GM20431 (cell line): ENCODE measurements around the gene ARHGAP8.

Experiments
- in situ Hi-C: fragments of 300-500 bp; cut with MseI, MboI; formaldehyde crosslinking; loops from one replicate; pipeline ENCODE4 v1.15.0; 2020; ENCODE audit warnings: low sequenced_read_pairs; ENCODE audit not compliant: unreplicated experiment

Gene ARHGAP8

DNA sequence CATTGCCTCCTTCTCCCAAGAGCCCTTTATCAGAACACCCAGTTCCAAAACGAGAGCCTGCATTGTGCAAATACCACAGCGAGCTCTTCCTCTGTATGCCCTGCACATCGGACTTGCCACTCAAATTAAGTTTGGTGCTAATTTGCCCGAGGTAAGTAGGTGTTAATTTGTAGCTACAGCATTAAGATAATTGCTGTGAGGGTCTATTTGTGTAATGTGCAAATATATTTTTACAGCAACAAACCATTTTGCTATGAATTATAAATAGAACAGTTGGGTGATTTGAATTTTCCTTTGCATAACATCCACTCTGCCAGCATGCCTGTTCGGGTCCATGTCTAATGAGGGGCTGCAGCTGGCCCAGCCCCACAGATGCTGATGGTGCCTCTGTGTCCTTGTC, 8.1 kb downstream of the ARHGAP8 start:
- in situ Hi-C loops: no loop called here

DNA sequence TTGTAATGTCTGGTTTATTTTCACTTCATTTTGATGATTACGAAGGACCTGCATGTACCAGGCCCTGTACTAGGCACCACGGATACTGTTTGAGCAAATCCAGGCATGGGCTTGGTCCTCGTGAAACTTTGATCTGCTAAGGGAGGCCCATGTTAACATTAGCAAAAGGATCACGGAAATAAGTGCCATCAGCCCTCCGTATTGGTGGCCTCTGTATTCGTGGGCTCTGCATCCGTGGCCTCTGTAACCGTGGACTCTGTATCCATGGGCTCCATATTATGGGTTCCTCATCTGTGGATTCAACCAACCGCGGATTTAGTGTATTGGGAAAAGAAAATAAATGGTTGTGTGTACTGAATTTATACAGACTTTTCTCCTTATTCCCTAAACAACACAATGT, 8.7 kb downstream of the ARHGAP8 start:
- in situ Hi-C loops: no loop called here

DNA sequence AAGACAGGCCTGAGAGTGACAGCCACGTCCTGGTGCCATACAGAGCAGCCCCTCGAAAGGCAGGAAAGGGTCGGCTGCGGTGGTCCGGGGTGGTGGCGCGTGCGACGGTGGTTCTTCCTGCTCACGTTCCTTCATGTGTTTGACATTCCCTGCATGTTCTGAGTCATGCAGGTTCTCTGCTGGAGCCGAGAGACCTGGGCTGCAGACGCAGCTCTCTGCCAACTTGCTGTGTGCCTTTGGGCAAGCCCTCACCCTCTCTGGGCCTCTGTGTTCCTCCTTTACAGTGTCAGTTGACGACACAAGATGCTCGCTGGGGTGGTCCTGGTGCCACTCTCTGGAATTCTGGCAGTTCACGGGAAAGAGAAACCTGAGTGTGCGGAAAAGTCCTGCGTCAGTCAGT, 12.0 kb downstream of the ARHGAP8 start:
- in situ Hi-C loops: no loop called here

DNA sequence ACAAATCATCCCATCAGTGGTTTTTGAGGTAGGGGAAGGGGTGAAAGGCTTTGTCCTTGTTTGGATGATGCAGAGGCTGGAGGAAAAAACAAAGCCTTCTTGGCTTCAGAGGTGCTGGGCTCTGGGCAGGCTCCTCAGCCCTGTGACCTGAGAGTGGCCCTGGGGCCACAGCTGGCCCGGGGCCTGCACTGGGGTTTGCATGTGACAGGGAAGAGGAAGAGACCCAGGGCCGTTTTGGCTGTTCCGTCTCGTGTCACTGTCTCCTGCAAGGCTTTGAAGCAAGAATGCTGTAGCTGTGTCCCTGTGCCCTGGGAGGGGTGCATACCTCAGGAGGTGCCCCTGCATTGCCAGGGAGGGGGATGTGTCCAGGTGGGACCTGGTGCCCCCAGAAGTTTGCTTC, 12.6 kb downstream of the ARHGAP8 start:
- in situ Hi-C loops: no loop called here

DNA sequence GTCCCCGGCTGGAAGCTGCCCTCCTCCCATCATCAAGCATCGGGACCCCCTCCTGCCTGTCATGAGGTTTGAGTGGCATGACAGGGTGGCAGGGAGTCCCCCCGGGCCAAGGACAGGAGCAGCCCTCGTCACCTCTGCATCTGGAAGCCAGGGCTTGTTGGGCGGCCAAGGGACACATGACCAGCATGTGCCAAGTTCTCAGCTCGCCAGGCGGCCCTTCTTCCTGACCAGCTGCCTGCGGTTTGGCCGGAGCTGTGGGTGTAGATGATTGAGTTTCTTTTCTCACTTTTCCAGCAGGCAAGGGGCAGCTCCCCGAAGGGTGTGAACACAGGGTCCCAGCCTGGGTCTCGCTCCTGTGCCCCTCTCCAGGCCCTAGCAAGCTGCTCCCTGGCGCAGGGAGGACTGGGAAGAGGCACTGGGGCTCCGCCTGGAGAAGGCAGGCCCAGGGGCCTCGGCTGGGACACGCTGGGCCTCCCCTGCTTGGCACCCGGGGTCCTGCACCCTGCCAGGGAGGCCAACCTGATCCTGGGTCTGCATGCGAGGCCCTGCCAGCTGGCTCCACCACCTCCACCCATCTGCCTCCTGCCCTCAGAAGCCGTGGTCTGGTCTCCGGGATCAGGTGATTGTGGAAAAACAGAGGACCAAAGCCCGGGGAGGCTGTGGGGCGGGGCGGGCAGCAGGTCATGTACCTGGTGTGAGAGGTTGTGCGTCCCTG, 13.4 kb downstream of the ARHGAP8 start:
- in situ Hi-C loops: no loop called here

DNA sequence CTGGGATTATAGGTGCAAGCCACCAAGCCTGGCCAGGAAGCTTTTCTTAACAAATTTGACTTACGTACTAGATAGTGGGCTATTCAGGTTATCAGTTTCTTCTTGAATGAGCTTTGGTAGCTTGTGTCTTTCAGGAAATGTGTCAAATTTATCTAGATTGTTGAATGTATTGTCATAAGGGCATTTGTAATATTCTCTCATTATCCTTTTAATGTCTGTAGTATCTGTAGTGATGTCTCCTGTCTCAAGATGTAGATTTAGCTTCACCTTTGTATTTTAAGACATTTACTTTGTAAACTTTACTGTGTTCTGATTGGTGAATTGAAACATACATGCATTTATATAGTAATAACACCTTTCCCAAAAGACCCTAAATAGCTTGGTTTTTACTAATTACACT, 20.7 kb downstream of the ARHGAP8 start:
- in situ Hi-C loops: no loop called here

DNA sequence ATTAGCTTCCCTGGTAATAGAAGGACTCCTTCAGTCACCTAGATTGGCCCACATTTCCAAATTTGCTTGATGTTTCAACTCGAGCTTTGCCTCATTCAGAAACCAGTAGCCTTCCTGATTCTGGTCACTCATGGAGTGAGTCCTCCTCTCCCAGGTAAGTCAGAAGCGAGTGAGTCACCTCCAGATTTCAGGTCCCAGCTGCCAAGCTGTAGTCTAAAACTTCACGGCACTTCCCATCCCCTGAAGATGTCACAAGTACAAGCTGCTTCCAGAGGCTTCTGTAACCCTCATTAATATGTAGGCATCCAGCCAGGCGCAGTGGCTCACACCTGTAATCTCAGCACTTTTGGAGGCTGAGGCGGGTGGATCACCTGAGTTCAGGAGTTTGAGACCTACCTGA, 23.5 kb downstream of the ARHGAP8 start:
- in situ Hi-C loops: no loop called here

DNA sequence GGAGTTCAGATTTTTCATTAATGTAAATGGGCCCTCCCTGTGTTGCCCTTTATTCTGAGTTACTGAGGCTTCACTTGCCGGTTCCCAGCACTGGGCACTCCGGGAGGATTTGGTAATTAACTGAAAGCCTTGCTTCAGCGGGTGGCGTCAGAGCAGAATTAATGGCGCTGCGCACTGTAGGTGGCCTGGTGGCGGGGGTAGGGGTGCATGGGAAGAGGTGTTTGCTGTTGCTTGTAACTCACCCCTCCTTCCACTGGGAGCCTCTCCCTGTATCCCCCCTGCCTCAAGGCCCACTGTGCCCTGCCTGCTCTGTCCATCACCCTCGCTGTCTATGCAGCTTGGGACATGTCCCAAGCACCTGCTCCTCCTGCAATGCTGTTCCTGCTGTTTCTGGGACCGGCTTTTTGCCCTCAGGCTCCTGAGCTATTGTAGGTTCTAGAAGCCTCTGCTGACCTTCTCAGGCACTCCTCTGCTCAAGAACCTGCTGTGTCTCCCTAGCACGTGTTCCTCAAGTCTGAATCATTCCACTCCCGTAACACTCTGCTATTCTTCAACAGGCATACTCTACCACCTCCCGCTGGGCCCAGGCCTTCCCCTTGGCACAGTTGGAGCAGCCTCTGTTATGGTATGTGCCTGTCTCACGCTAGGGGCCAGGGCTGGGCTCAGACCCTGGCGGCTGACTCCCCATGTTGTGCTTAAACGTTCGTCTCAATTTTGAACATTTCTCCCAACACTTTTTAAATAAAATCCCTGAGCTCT, 24.4 kb downstream of the ARHGAP8 start:
- in situ Hi-C loops: no loop called here

DNA sequence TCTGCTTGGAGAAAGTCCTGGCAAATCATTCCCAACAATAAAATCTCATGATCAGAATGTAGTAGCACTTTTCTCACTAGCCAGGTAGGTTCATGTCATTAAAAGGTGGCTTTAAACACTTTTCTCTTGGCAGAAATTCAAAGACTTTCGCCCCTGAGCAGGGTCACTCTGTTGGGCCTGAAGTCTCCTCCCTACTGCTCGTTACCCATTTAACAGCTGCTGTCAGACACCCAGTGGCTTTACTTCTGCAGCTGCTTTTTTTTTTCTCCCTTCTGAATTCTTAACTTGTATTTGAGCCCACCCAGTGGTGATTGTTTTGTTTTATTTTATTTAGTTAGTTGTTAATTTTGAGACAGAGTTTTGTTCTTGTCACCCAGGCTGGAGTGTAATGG, 25.0 kb downstream of the ARHGAP8 start:
- in situ Hi-C loops: no loop called here

DNA sequence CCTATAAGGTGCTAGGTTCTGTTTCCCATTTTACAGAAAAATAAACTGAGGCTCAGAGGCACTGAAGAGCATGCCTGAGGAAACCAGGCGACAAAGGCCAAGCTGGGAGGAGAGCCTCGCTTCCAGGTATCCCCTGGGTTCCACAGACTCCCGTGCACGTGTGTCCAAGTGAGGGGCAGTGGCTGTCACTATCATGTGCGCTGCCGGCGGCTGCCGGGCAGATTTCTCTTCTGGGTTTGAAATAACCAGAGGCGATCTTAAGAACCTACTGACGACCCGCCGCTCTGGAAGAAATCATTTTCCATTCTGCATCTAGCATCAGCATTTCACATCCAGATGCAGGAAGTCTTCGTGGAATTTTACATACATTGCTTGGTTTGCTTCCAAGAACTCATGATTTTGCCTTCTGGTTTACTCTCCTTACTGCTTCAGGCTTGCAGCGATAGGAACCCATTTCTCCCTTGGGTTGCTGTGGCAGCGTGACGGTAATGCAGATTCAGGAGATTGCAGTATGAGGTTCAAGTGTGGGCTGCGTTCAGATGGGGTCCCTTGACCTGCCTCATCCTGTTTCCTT, 28.6 kb downstream of the ARHGAP8 start:
- in situ Hi-C loops: no loop called here

DNA sequence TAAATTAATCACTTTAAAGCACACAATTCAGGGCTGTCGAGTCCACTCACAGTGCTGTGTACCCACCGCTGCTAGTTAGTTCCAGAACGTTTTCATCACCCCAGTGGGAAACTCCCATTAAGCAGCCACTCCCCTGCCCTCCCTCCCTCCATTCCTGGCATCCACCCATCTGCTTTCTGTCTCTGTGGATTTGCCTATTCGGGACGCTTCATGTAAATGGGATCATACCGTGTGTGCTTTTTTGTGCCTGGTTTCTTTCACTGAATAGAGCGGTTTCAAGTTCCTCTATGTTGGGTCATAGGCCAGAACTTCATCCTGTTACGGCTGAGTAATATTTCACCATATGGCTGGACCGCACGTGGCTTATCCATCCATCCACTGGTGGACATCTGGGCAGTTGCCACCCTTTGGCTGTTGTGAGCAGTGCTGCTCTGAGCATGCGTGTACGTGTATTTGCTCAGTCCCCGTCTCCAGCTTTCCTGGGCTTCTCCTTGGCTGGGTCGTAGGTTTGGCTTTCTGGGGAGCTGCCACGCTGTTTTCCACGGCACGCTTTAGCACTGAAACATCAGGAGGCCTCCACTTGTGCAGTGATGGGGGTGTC, 30.1 kb downstream of the ARHGAP8 start:
- in situ Hi-C loops: no loop called here

DNA sequence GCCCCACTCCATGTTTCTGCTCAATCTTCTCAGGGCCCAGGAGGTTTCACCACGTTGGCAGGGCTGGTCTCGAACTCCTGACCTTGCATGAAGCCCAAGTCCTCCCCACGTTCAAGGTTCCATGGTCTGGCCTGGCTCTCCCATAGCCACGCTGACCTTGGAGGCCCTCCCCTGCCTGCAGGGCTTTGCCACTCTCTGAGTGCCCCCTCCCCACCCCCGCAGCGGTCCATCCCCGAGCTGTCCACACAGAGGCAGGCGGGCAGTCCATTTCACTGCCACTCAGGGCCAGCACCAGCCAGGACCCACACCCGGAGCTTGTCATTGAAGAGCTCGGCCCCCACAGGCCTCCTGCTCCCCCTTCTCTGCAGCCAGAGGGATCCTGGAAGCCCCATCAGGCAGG, 30.7 kb downstream of the ARHGAP8 start:
- in situ Hi-C loops: no loop called here

DNA sequence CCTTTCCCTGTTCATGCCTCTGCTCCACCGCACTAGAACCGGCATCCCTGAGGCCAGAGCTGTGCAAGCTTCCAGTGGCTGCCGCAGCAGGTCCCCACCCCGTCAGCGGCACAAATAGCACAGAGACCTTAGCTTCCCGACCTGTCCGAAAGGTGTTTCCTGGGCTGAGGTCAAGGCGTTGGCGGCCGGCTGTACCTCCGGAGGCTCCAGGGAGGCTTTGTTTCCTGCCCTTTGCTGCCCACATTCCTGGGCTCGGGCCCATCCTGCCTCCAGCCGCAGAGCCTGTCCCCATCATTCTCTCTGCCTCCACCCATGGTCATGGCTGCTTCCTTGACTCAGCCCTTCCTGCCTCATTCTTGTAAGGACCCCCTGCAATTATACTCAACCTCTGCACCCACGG, 31.2 kb downstream of the ARHGAP8 start:
- in situ Hi-C loops: no loop called here

DNA sequence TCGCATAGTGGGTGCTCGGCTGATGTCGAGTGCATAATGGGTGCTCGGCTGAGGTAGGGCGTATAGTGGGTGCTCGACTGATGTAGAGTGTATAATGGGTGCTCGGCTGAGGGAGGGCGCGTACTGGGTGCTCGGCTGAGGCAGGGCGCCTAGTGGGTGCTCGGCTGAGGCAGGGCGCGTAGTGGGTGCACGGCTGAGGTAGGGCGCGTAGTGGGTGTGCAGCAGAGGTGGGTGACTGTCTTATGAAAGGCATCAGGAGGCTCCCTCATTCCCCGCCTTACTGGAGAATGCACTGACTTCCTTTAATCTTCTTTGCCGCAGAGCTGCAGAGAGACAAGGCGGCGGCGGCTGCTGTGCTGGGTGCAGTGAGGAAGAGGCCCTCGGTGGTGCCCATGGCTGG, 33.8 kb downstream of the ARHGAP8 start:
- in situ Hi-C loops: no loop called here

DNA sequence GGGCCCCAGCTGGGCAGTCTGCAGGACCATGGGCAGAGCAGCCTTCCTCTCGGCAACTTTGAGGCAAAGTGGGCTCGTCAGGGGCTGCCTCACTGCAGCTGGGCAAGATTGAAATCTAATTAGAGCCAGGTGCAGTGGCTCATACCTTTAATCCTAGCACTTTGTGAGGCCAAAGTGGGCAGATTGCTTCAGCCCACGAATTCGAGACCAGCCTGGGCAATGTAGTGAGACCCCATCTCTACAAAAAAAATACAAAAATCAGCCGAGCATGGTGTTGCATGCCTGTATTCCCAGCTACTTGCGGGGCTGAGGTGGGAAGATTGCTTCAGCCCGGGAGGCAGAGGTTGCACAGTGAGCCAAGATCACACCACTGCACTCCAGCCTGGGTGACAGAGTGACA, 34.2 kb downstream of the ARHGAP8 start:
- in situ Hi-C loops: no loop called here

DNA sequence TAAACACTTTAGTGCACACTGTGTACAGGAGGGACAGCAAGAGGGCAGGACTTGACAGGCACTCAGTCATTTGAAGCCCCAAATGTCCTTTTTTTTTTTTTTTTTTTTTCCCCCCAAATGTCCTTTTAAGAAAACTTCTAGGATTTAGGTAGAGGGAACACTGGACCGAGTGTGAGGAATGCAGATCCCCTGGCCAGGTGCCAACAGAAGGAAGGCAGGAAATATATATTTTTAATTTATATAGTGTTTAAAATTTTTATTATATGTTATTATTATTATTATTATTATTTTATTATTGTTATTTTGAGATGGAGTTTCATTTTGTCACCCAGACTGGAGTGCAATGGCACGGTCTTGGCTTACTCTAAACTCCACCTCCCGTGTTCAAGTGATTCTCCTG, 35.5 kb downstream of the ARHGAP8 start:
- in situ Hi-C loops: no loop called here

DNA sequence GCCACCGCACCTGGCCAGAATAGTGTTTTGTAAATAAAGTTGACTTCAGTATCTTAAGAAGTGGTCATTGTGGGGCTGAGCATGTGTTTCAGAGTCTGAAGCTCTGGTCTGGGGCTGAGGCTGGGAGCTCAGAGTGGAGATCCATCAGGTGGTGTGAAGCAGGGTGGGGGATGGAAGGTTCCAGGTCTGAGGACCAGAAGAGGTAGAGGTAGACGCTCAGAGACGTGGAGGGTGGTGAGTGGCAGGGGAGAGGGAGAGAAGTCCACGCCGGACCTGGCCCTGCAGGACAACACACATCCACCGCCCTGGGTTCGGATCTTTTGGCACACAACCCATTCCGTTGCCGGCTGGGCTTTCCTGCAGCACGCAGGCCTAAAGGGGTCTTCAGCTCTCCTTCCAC, 40.7 kb downstream of the ARHGAP8 start:
- in situ Hi-C loops: no loop called here

DNA sequence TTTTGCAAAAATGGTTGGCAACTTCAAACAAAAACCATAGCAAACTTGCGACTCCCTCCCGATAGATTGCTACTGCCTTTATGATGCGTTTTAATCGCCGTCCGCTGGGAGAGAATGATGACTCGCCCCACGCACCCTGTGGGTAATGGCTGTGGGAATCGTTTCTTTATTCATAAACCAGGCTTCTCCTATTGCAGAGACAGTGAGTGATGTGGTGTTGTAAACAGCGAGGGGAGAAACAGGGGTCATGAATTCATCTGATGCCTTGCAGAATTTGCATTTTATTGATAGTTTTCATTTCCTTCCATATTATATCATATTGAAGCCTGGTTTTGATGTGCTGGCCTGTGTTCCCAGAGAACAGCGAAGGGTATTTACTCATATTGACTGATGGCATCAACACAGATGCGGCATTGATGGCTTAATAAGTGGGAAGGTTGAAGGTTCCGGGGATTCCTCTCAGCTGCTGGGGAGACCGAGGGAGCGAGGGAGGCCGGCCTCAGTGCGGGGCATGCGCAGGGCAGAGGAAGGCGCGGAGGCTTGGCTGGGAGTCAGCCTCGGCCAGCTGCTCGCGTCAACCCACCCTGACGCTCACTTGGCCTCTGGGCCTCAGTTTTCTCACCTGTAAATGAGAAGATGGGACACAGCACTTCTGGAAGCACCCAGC, 41.3 kb downstream of the ARHGAP8 start:
- in situ Hi-C loops: no loop called here

DNA sequence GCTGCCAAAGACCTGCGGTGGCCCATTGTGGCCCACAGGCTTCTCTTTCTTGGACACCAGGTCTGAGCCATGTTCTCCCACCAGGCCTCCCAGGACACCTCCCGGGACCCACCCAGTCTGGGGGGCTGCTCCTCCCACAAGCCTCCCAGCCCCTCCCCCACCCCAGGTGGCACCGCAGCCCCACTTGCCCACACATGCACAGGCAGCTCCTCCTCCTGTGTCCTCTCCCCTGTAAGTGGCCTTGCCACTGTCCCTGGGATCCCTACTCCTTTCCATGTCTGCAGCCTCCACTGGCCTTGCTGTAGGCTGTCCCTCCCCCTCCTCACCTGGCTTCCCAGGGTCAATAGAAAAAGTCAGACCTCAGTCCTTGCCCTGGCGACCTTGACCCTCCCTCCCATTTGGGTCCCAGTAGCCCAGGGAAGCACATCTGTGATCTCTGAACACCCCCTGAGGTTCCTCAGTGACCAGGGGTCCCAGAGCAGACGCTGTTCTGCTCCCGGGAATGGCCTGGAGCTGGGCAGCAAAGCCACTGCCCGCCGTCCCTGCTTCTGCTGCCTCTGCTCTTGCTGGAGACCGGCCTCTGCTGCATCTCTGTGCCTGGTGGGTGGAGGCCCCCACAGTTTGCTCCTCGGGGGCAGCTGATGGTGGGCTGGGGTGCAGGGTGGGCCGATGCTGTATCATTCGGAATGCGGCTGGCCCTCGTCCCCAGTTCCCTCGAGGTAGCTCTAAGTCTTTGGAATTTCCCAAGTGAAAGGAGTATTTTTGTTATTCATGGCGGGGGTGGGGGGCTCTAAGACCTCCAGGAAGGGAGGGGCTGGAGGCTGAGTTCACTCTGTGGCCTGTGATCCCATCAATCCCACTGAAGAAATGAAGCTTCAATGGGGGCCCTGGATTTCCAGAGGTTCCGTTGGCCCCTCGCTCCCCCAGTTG, 43.6 kb downstream of the ARHGAP8 start:
- in situ Hi-C loops: no loop called here
